HuH-7 (cell line): Measurements from ENCODE around the gene MAN1C1.
"Not testable (repeated sequence)": the region's sequence is repeated elsewhere in the genome, so short reads cannot be mapped to it uniquely, and the experiment has no call there.

Source experiments
- DNase-seq: peaks from one replicate; pipeline ENCODE4 v3.0.0; 2011; ENCODE audit warnings: low spot score

MAN1C1 gene

GRCh38 chr1:25698252-25698651 lies 81.7 kb downstream of the MAN1C1 start:
- DNase-seq: no peak

- not testable (repeated sequence) for DNase-seq
These were observed 82.5 kb downstream of the MAN1C1 start for GRCh38 chr1:25699059-25699458.

DNA sequence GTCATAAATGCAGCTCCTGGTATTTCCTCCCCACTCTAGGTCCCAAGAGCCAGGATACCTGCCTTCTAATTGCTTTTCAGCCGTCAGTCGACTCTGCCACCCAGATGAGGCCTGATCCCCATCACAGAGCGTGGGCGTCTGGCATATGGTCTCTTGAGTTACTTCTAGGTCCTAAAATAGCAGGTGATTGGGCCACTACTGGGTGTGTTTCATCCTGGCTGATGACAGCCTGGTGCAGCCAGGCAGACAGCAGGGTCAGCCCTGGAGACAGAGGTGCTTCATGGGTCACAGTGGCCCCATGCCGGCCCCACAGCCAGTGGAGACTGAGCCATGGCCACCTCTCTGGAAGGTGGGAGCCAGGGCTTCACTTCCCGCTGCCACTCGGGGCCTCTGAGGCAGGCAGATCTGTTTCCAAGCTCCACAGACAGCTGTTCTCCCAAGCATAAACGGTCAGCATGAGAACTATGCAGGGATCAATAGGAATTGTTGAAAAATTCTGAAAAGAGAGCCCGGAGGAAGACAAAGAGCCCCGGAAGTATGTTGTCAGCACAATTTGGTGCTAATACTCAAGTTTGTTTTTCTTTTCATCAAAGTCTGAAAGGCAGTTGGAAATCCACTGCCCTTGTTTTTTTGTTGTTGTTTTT lies 83.0 kb downstream of the MAN1C1 start:
- DNase-seq: no peak

DNA sequence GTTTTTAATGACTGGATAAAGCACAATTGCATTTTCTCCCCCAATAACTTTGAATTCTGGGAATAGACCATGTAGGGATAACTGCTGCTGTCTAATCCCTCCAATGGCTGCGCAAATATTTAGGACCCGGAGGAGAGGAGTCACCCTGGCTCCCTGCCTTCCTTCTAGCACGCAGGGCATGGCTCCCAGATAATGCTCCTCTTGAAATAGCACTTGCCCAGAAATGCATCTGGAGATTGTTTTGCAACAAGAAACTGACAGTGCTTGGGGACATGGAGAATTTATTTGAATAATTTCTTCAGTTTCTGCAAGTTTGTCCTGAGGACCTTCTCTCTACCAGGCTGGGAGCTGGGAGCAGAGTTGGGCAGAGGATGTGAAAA lies 83.5 kb downstream of the MAN1C1 start:
- DNase-seq: no peak

GRCh38 chr1:25700626-25701025 lies 84.0 kb downstream of the MAN1C1 start:
- DNase-seq: peak; percentile 40

- no peak for DNase-seq
These were observed 84.6 kb downstream of the MAN1C1 start for GRCh38 chr1:25701030-25701785.

DNA sequence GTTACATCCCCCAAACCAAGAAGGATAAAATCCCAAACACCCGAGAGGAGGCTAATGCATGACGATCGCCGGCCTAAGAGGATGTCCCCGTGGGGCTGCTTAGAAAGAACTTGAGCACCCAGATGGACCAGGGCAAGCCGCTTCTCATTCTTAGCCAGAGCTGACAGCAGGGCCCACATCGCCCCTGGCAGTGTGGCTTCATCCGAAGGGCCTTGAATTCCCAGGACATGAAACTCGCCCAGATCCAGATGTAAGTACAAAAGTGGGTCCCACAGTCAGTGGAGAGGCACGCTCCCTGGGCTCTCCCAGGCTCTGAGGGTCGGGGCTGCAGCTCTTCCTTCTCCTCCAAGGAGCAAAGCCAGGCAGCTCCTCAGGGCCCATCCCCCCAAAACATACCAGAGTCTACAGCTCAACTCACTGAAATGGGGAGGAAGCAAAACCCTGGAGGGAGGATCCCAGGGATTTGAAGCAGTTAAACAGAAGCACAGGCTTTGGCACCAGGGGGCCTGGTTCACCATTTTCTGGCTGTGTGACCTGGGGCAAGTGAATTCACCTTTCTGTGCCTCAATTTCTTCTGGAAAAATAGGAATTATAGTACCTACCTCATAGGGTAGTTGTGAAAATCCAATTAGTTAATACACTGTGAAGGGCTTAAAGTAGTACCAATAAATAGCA lies 85.6 kb downstream of the MAN1C1 start:
- DNase-seq: no peak

- DNase-seq: no peak
These were observed 86.5 kb downstream of the MAN1C1 start for GRCh38 chr1:25703041-25703440.

GRCh38 chr1:25703671-25704266 lies 87.2 kb downstream of the MAN1C1 start:
- no peak for DNase-seq

- DNase-seq: no peak
These were observed 87.7 kb downstream of the MAN1C1 start for GRCh38 chr1:25704267-25704691.

DNA sequence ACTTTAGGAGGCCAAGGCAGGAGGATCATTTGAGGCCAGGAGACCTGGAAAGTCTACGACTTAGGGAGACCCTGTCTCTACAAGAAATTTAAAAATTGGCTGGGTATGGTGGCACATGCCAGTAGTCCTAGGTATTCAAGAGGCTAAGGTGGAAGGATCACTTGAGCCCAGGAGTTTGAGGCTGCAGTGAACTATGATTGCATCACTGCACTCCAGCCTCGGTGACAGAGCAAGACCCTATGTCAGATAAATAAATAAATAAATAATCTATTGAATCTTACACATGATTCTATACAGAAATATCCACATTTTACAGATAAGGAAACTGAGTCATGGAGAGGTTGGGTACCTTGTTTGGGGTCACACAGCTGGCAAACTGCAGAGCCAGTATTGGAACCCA lies 89.1 kb downstream of the MAN1C1 start:
- DNase-seq: no peak

DNA sequence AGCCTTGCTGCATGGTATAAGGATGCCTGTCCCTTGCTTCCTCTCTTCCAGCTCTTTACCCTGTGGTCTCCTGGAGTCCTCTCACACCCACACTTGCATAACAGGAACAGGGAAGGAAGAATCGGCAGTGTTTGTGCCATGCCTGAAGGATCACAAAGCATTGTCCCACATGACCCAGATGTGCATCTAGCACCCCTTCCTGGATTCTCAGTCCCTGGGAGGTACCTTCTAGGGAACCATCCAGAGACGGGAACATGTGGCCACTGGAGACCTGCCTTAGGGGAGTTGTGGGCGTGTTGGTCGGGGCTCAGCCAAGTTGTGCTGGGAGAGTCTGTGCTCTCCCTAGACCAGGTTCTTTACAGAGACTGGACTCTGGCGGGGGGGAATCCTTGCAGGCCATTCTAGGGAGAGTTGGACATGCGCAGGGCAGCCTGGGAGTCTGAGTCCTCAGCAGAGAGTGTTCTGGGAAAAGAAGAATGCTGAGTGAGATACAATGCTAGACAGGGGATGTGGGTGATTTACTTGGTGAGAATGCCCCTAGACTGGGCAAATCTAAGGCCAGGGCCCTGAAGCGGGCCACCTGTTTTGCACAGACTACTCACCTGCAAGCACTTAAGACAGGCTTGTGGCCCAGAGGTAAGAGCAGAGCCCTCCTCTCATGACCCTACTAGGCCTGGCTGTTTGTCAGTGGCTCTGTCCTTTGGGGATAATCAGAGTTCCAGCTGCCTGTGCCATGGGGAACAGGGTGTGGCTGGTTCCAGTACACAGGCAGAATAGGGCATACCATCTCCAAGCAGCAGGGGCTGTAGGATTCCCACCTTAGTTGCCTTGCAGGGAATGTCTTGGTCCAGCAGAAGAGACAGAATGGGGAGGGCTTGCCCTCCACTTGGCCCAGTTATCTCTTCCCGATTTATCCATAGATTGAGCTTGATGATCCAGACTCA lies 89.8 kb downstream of the MAN1C1 start:
- DNase-seq: no peak

- no peak for DNase-seq
These were observed 90.9 kb downstream of the MAN1C1 start for GRCh38 chr1:25707280-25708016.

GRCh38 chr1:25710583-25711347 lies 94.2 kb downstream of the MAN1C1 start:
- DNase-seq: no peak

DNA sequence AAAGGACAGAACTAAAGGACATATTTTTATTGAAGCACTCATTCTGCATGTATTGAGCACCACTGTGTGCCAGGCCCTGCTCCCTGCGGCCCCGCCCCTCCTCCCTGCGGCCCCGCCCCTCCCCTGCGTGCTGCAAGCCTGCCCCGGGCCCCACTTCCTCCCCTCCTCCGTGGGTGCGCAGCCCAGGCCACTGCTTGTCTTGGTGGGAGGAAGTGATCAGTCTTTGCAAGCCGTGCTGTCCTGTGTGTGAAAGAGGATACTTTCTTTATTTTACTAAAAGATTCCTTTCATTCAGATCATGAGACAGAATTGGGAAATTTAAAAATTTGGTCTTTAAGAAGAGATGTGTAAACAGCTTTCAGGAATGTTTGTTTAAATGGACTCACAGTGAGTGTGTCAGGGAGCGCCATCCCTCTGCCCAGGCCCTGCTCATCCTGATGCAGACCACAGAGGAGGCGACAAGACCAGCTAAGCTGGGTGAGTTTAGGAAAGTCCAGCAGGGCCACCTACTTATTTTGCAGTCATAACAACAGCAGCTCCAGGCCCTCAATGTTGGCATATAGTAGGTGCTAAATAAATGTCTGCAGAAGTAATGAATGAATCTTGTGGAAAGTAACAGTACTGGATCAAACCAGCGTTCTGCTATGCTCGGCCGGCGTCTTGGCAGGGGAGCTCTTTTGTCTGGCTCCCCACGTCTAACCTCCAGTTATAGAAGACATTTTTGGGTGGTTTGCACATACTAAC lies 95.1 kb downstream of the MAN1C1 start:
- no peak for DNase-seq

DNA sequence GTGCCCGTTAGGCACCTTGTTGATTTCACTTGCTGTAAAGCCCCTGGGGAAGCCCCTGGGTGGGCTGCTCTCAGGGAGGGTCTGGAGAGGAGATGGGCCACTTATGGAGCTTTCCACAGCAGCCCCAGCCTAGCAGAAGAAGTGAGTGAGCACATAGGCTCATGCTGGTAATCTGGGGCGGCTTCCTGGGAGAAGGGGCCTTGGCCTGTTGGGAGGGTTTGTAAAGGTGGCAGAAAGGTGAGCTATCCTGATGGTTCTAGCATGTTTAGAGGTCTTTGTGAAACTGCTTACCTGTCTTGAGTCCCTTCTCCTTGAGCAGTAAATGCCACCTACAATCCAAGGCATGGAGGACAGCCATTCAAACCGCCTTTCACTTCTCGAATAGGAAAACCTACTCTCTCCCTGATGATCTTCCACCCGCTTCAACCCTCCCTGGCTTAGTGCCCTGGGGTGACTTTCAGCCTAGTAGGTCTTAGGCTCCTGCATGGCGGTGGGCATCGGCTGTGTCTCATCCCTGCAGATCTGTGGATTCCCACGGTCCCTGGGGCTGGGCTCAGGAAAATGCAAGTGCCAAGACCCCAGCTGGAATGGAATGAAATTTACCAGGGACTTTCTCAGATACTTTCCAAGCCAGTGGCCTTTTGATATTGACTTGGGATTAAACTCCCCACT lies 95.8 kb downstream of the MAN1C1 start:
- DNase-seq: no peak

DNA sequence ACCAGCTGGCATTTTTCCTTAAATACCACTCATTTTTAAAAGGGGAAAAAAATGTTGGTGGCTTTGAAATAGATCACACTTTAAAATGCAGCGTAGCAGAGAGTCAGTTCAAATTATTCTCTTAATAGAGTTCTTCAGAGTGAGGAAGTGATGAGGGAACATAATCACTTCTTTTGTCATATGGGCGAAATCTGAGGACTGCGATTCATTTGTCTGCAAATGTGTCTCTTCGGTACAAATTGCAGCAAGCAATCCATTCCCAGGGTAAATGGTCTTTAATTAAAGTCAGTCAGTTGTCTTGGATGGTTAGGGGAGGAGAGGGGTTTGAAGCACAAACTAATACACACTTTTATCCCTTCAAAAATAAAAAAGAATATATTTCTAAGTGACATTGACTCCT lies 97.4 kb downstream of the MAN1C1 start:
- DNase-seq: no peak

DNA sequence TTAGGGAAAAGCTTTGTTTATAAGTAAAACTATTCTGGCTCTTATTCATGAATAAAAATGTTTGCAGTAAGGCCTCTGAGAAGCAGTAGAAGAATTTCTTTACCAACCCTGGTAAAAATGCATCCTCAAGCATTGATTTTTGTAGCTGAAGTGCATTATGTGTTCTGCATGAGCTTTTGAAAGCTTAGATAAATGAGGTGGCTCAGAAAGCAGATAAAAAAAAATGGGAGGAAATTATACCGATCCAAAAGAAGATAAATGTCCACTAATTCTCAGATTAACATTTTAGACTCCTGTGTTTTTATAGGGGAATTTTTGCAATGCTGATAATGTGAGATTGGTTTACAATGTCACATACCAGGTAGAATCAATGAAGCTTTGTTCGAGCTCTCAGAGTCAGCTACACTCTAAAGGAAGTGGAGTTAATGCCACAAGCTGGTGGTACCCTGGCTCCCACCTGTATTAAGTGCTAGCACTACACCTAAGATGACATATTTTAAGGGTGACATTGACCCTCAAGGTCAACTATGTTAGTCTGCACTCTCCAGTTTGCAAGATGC lies 97.9 kb downstream of the MAN1C1 start:
- no peak for DNase-seq

- no peak for DNase-seq
These were observed 99.3 kb downstream of the MAN1C1 start for GRCh38 chr1:25715888-25716287.
